ENCODE results near the gene PTGER4.
"Not testable (repeated sequence)": the region's sequence is repeated elsewhere in the genome, so short reads cannot be mapped to it uniquely, and the experiment has no call there.

PTGER4 gene

DNA sequence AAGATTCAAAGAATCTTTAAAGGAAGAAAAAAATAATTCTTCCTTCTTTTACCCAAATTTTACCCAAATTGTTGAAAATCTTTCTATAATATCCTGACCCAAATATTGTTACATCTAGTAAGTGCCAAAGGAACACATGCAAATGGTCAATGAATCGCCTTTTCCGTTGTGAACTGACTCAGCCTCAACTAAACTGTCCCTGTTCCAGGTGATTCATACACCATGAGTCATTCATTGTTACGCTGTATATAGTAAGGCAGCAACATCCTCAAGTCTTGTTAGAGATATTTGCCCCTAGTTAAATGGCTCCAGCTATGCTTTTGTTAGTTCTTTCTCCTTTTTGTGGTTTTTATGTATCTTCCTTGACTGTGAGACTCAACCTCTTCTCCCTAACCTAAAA, 9.7 kb downstream of the PTGER4 start:
- no peak for DNase-seq (ENCODE audit: low read depth in 2 of 2)

DNA sequence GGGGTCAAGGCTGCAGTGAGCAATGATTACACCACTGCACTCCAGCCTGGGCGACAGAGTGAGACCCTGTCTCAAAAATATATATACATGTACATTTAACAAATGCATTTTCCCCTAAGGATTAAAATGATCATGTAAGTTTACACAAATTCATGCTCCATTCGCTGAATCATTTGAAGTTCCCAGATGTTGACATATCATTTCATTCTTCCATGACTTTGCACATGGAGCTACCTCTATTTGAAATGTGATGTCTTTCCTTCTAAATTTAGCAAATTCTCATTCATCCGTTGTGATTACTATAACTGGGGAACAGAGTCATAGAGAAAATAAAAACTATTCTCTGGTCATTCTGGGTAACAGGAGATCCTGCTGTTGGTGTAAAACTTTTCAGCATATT, 10.6 kb downstream of the PTGER4 start:
- DNase-seq (ENCODE audit: low read depth in 2 of 2), result no peak

DNA sequence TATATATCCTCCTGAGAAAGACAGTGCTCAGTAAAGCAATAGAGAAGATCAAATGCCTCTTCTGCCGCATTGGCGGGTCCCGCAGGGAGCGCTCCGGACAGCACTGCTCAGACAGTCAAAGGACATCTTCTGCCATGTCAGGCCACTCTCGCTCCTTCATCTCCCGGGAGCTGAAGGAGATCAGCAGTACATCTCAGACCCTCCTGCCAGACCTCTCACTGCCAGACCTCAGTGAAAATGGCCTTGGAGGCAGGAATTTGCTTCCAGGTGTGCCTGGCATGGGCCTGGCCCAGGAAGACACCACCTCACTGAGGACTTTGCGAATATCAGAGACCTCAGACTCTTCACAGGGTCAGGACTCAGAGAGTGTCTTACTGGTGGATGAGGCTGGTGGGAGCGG, 12.2 kb downstream of the PTGER4 start:
- no peak for DNase-seq (ENCODE audit: low read depth in 2 of 2)

DNA sequence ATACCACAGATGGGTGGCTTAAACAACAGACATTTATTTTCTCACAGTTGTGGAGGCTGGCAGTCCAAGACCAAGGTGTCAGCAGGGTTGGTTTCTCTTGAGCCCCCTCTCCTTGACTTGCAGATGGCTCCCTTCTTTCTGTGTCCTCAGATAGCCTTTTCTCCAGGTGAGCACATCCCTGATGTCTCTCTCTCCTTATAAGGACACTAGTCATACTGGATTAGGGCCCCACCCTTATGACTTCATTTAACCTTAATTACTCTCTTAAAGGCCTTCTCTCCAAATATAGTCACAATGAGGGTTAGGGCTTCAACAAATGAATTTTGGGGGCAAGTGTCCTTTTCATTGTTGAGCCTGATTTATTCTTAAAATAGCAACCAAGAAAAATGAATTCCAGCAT, 14.7 kb downstream of the PTGER4 start:
- DNase-seq (ENCODE audit: low read depth in 2 of 2), result no peak

DNA sequence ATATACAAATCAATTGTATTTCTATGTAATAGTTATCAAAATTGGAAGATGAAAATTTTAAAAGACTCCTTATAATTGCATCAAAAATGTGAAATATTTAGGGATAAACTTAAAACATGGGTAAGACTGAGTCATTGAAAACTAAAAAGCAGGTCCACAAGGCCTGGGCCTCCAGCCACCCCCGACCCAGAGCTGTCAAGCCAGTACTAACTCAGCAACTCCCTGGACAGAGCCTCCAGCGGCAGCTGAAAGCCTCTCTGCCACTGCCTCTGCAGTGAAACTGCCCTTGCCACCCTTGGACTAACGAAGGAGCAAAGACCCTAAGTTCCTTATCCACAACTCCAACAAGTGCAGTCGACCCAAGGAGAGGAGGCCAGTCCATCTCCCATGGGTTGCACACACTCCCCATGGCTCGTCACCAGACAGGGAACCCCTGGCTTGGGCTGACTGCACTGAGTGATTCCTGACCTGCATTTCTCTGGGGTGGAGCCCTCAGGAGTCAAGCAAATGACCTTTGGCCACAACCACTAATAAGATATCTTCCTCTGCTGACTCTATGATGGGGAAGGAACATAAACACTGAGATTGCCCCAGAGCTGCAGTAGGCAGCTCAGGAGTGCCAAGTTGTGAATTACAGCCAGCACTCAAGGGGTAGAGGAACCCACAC, 20.5 kb downstream of the PTGER4 start:
- DNase-seq (ENCODE audit: low read depth in 2 of 2), result no peak

DNA sequence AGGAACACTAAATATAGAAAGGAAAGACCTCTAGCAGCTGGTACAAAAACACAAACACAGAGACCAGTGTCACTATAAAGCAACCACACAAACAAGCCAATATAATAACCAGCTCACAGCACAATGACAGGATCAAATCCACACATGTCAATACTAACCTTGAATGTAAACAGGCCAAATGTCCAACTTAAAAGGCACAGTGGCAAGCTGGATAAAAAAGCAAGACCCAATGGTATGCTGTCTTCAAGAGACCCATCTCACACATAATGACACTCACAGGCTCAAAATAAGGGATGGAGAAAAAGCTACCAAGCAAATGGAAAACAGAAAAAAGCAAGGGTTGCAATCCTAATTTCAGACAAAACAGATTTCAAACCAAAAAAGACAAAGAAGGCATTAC, 22.3 kb downstream of the PTGER4 start:
- DNase-seq (ENCODE audit: low read depth in 2 of 2), result not testable (repeated sequence)

DNA sequence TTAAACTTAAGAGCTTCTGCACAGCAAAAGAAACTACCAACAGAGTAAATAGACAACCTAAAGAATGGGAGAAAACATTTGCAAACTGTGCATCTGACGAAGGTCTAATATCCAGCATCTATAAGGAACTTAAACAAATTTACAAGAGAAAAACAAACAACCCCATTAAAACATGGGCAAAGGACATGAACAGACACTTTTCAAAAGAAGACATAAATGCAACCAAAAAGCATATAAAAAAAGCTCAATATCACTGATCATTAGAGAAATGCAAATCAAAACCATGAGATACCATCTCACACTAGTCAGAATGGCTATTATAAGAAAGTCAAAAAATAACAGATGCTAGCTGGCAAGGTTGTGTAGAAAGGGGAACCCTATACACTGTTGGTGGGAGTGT, 25.8 kb downstream of the PTGER4 start:
- DNase-seq (ENCODE audit: low read depth in 2 of 2), result not testable (repeated sequence)

DNA sequence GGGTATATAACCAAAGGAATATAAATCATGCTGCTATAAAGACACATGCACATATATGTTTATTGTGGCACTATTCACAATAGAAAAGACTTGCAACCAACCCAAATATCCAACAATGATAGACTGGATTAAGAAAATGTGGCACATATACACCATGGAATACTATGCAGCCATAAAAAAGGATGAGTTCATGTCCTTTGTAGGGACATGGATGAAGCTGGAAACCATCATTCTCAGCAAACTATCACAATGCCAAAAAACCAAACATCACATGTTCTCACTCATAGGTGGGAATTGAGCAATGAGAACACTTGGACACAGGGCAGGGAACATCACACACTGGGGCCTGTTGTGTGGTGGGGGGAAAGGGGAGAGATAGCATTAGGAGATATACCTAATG, 30.9 kb downstream of the PTGER4 start:
- DNase-seq (ENCODE audit: low read depth in 2 of 2), result not testable (repeated sequence)

DNA sequence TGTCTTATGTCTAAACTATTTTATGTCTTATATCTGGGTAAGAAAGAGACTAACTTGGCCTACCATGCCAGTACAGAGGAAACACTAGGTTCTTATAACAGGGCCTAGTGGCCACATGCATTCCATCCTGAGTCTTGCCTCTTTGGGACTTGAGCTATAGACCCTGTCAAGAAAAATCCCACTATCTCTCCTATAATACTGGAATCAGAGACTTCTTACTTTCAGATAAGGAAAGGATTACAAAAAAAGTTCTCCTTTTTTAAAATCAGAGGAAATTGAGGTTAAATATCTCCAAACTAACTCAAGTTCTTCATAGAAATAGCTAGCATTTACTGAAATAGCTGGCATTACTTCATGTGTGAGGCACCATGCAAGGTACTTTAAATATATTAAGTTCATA, 34.3 kb downstream of the PTGER4 start:
- no peak for DNase-seq (ENCODE audit: low read depth in 2 of 2)

DNA sequence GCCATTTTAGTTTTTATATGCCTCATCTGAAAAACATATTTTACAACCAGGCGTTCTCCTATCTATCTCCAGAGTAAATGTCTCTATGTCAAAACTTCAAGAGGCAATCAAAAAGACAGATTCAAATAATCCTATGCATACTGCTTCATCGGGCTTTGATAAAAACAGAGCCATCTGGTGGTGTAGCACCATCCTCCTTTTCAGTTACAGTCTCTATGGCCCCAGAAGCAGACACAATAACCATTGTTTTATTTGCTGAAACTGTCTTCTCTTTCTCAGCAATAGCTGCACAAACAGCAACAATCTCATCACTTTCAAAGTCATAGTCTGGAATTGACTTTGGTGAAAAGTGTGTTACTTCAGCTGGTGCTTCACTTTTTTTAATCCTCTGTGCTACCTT, 36.3 kb downstream of the PTGER4 start:
- no peak for DNase-seq (ENCODE audit: low read depth in 2 of 2)

DNA sequence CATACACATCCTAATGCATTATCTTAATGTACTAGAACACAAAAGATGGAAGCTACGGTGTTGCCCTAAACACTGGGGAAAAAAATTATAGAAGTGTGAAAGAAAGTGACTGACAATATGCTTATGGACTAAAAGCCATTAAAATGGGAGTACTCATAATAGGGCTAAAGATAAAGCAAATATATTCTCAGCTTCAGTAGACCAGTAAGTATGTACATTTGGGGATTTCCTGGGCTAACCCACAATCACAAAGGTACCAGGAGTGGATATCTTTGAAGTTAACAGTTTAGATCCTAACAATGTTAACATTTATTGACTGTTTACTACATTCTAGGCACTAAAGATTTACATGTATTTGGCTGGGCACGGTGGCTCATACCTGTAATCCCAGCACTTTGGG, 36.9 kb downstream of the PTGER4 start:
- no peak for DNase-seq (ENCODE audit: low read depth in 2 of 2)

DNA sequence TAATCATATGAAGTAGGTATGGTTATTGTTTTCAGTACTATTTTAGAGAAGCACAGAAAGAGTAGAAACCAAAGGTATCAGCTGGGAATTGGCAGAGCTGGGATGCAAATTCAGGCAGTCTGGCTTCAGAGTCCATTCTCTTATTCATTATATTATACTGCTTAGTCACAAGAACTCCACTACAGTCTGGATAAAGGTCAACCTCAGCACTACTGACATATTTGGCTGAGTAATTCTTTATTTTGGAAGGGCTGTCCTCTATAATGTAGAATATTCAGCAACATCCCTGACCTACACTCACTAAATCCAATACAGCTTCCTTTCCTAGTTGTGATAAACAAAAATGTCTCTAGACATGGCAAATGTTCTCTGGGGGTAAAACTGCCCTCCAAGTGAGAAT, 37.6 kb downstream of the PTGER4 start:
- DNase-seq (ENCODE audit: low read depth in 2 of 2), result no peak

DNA sequence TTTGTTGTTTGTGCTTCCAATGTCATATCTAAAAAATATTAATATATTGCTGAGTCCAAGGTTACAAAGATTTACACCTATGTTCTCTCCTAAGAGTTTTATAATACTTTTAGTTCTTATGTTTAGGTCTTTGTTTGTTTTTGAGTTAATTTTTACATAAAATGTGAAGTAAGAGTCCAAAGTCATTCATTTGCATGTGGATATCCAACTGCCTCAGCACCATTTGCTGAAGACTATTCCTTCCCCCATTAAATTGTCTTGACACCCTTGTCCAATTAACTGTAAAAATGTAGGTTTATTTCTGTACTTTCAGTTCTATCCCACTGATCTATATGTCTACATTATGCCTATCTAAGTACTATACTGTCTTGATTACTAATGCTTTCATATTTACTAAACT, 40.4 kb downstream of the PTGER4 start:
- no peak for DNase-seq (ENCODE audit: low read depth in 2 of 2)

DNA sequence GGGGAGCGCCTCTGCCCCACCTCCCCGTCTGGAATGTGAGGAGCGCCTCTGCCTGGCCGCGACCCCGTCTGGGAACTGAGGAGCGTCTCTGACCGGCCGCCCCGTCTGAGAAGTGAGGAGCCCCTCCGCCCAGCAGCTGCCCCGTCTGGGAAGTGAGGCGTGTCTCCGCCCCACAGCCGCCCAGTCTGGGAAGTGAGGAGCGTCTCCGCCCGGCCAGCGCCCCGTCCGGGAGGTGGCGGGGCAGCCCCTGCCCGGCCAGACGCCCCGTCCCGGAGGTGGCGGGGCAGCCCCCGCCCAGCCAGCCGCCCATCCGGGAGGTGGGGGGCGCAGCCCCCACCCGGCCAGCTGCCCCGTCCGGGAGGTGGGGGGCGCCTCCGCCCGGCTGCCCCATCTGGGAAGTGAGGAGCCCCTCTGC, 42.8 kb downstream of the PTGER4 start:
- not testable (repeated sequence) for DNase-seq (ENCODE audit: low read depth in 2 of 2)

DNA sequence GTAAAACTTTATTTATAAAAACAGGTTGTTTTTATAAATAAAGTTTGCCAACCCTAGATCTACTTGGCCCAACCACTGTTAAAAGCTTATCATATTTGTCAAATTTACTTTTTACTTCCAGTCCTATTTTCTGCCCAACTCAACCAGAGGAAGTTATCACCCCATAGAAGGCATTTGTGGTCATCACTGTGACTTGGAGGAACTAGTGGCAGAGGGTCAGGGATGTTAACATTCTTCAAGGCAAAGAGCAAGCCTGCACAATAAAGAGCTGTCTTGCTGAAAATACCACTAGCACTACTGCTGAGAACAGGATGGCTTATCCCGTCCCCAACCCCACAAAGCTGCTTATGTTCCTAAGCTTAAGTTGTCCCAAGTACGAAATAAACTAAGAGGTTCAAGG, 53.7 kb downstream of the PTGER4 start:
- DNase-seq (ENCODE audit: low read depth in 2 of 2), result no peak

DNA sequence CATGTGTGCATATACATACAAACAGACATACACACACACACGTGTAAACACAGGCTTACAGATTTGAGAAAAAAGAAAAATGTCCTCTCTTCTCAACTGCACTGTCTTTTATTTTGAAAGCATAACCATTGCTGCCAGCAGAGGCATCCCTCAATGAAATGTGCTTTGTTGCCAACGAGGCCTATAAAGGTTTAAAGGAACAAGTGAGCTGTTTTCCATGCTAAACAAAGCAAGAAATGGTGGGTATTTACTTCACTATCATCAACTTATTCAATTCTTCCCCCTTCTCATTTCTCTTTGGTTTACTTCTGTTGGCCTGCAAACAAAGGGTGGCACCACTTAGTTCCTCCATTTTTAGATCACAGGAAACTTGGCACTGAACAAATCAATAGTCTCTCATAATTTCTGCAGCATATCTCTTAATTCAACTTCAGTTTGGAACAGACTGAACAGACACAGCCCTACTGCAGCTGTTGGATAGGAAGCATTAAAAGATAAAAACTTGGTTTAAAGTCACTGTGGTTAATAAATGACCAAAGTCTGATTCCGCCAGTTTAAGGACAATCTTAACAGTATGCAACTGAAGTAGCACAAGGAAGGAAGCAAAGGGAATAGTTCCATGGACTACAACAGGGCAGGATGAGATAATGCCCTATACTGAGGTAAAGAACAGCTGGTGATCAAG, 54.3 kb downstream of the PTGER4 start:
- no peak for DNase-seq (ENCODE audit: low read depth in 2 of 2)

DNA sequence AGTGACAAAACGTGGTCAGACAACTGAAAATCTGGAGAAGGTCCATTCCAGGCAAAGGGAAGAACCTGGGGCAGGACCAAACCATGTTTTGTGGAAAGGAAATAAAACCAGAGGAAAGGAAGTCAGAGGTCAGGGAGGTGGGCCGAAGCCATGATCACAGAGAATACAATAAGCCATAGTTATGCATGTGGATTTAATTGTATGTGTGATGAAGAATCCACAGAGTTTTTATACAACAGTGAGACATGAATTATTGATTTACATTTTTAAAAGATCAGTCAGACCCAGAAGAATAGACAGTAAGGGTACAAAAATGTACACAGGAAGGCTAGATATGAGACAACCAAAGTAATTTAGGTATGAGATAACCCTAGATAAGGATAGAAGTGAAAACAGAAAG, 55.3 kb downstream of the PTGER4 start:
- DNase-seq (ENCODE audit: low read depth in 2 of 2), result no peak

DNA sequence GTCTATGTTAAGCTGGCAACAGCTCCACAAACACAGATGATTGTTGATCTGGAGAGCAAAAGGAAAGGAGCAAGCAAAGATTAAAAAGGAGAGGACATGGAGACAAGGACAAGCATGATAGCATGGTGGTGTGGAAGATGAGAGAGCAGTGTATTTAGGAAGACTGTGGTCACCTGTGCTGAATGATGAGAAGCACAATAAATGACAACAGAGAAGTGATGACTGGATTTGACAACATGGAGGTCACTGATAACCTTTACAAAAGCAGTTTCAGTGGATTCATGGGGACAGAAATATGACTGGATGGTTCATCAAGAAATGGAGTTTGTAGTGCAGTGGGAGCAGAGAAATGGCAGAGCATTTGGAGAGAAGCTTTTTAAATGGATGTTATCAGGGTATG, 55.9 kb downstream of the PTGER4 start:
- DNase-seq (ENCODE audit: low read depth in 2 of 2), result no peak

DNA sequence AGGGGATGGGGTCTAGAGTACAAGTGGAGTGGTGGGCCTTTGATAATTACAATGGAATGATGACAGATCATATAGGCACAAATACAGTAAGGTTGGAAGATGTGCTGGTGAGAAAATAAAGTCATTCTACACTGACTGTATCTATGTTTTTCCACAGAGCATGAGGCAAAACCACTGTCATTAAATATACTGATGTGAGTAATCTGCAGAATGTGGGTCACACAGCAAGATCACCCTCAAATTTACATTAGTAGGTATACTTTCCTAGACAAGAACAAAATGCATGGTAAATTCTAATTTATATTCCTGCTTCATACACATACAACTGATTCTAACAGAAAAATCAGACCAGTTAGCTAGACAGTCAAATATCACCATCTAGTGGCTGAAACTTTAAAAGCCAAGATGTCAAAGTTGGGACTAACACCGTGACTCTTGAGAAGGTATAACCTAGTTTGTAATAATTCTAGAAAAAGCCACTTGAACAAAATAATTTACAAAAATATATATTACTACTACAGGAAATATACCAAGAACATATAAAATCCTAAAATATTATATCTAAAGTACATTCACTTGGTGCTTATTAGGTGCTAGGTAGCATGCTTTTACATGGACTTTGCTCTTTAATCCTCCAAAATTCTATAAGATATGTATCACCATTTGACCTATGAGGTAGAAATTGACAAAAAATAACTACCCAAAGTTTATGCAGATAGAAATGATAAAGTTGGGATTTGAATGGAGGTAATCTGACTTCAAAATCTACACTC, 56.6 kb downstream of the PTGER4 start:
- DNase-seq (ENCODE audit: low read depth in 2 of 2), result no peak

DNA sequence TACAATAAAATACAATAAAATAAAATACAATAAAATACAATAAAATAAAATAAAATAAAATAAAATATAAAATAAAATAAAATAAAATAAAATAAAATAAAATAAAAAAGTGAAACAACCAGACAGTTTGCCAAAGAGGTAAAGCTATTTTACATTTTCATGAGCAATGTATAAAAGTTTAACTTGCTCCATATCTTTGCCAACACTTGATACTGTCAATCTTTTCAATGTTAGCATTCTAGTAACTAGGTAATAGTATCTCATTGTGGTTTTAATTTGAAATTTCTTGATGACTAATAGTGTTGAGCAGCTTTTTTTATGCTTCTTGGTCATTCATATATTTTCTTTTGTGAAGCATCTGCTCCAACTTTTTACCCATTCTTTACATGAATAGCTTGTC, 58.8 kb downstream of the PTGER4 start:
- DNase-seq (ENCODE audit: low read depth in 2 of 2), result no peak
